Stimulated activated CD8-positive, alpha-beta memory T cell treated with anti-CD3 and anti-CD28 coated beads, Interleukin-7, amount 100 ng/mL, for 1 hour (primary cell): ENCODE data around the gene HOXC13.

Experiments used
- DNase-seq, 2 donors: peaks; one replicate each; pipeline ENCODE4 v3.0.0-alpha.2; 2020; ENCODE audit warnings: low read depth in 2 of 2

Gene HOXC13

GRCh38 chr12:53938326-53939140 is at the start of gene HOXC13:
Gene HOXC13 (plus strand): TSS chr12:53938831. CDS start chr12:53938907, 76 bp downstream.
- no peak for DNase-seq

GRCh38 chr12:53890081-53890480 is 48.5 kb upstream of the HOXC13 start:
- DNase-seq, result no peak

- DNase-seq, result no peak
Observed at GRCh38 chr12:53892762-53893395, 45.8 kb upstream of the HOXC13 start.

GRCh38 chr12:53899230-53899629 is 39.4 kb upstream of the HOXC13 start:
- DNase-seq, result no peak

DNA sequence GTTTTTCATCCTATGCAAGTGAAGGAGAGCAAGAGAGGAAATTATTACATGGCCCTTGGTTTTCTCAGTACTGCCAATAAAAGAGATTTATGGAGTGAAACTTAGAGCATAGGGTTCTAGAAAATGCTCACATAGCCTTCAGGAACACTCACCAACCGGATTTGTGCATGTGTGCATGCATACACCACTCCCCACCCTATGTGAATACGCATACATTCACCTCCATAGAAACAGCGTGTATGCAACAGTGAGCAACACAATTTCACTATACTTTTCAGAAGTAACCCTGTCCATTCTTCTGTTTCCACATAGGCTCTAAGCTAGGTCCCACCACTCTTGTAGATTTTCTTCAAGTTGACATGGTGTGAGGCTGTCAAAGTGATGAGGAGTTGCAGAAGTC is 31.5 kb upstream of the HOXC13 start:
- DNase-seq, result no peak

DNA sequence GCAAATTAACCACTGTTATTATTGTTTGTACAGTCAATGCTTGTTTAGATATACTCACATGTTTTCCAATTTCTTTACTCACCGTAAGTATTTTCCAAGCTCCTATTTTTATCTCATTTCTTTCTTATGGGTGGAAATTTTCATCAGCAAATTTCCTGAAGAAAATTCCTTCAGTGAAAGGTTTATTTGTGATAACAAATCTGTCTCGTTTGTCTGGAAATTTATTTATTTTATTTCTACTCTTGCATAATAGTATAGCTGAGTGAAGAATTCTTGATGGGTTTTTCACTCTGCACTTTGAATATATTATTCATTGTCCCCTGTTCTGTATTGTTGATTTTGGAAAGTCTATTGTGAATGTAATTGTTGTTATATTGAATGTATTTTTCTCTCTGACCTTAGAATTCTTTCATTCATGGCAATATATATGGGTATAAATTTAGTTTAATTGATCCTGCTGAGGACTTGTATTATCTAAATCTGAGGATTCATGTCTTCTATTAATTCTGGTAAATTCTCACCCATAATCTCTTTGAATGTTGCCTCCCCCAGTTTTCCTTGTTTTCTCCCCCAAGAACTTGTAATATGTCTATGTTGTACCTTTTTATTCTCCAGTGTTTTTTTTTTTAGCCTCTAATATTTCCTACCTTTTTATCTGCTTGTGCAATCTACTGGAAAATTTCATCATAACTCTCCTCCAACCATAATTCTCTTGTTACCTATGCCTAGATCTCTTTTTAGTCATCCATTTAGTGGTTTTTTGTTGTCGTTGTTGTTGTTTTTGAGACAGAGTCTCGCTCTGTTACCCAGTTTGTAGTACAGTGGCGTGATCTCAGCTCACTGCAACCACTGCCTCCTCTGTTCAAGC is 21.6 kb upstream of the HOXC13 start:
- no peak for DNase-seq

GRCh38 chr12:53924521-53925405 is 13.9 kb upstream of the HOXC13 start:
- no peak for DNase-seq

GRCh38 chr12:53927220-53928029 is 11.2 kb upstream of the HOXC13 start:
- DNase-seq, result no peak

GRCh38 chr12:53928054-53928835 is 10.4 kb upstream of the HOXC13 start:
- DNase-seq, result no peak

GRCh38 chr12:53929527-53929926 is 9.1 kb upstream of the HOXC13 start:
- DNase-seq, result no peak

DNA sequence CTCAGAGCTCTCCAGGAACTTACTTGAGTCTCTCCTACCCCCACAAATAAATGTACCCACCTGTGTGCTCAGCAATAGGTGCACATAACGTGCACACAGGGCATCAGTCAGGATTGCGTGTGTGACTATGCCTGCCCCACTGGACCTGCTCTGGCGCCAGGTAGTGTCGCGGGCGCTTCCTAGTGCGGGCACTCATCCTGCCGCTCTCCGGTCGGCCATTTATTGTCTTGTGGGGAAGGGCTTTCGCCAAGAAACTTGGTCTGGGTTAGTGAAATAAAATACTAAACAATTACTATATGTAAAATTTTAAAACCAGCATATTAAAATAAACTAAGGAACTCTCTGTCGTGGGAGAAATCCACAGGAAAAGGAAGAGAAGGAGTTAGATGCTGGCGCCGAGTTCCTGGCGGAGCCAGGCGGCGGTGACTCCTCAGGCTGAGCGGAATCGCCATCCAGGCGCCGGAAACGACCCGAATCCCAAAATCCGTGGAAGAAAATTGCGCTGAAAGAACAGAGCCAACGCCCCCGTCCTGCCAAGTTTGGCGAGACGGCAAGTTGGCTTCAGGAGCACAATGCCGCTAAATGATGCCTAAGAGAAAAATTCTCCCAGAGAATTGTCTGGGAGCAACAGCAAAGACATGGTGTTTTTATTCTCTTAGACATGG is 7.9 kb upstream of the HOXC13 start:
- DNase-seq, result no peak

DNA sequence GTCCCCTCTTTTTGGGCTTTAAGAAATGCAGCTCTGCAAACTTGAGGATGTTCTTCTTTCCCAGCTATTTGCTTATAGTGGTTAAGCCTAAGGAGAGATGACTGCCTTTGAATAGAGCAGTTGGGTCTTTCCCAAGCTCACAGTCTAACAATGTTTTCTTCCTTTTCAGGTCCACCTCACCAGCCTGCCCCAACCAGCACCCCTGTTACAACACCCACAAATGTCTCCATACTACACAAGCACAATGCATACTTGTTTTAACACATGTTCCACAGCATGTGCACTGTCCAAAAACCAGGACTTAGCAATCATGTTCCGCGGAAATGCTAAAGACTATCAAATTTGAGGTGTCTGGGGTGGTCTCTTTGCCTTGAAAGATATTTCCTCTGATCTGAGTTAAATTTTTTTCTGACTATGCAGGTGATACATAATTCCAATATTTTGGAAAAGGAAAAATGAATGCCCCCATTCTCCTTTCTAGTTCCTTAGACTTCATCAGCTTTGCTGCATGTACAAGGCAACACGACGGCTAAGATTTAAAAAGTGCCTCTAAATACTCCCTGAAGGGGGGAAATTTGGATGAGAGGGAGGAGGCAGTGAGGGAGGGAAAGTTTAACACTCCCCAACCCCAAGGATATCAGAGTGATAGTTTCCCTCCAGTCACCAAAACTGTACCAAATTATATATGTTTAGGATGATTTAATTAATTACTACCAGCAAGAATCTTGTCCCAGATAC is 6.6 kb upstream of the HOXC13 start:
- DNase-seq, result no peak

DNA sequence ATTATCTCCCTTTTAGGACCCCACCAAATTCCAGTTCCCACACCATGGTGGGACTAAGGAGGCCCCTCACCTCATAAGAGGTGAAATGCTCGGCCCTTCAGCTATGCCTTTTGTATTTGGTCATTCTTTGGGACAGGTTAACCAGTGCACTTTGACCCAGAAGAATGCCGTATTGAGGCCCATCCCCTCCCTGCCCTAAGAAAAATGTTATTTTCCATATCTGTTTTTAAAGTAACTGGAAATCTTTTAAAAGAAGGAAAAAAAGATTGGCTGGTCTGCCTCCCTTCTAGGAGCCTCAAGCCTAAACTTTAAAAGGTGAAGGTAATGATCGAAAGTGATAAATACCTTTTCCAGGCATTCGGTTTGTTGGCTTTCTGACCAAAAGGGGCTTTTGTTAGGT is 5.7 kb upstream of the HOXC13 start:
- no peak for DNase-seq

- DNase-seq, result no peak
Observed at GRCh38 chr12:53935383-53936341, 3.0 kb upstream of the HOXC13 start.

DNA sequence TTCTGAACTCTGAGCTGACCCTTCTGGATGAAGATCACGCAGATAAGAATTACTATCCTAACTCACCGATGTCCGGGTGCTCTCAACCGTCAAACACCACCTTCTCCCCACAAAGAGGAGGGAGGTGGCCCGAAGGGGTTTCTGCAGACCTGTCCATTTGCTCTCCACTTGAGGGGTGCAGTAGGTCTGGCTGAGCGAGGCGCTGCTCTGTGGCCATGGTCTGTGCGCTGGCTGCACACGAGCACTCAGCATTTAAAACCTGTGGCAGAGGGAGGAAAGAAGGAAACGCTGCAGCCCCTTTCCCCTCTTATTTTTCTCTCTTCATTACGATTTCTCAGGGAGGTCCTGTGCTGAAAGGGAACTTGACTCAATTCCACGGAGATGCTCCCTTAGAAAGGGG is 1.5 kb upstream of the HOXC13 start:
- no peak for DNase-seq

GRCh38 chr12:53937596-53938325 is 870 bp upstream of the HOXC13 start:
- no peak for DNase-seq
